Thoracic aorta (tissue), 2 donors: ENCODE measurements around the gene TMEM141. TPM values are rescaled to one million over a fixed set of nuclear protein-coding genes. Genes with fewer than 3 reads are reported as not detected.

ENCODE experiments used
- ATAC-seq: fragments of 150-250 bp; one replicate; pipeline ENCODE4 v1.8.0; 2017; ENCODE audit warnings: low read depth; ENCODE audit not compliant: insufficient number of reproducible peaks, low FRiP score
- DNase-seq: peaks from one replicate; pipeline ENCODE4 v3.0.0-alpha.2; 2020; ENCODE audit warnings: low spot score
- H3K27ac ChIP-seq, 2 donors: fragments of 200-600 bp; sonication (generic); 1 replicate in 1 of 2; 2 replicates in 1 of 2; pipeline ENCODE4 v1.5.1; 2016; ENCODE audit warnings: mild to moderate bottlenecking in 2 of 2, moderate library complexity in 2 of 2
- H3K27me3 ChIP-seq: fragments of 200-600 bp; sonication (generic); replicated peaks from 2 replicates; pipeline ENCODE4 v1.6.0; 2016; ENCODE audit warnings: mild to moderate bottlenecking; ENCODE audit not compliant: insufficient read depth
- H3K36me3 ChIP-seq: fragments of 200-600 bp; sonication (generic); one replicate; pipeline ENCODE4 v1.5.1; 2016
- H3K4me1 ChIP-seq, 2 donors: fragments of 200-600 bp; sonication (generic); 1 replicate in 1 of 2; 2 replicates in 1 of 2; pipeline versions ENCODE4 v1.5.1 to v1.6.0; 2016; ENCODE audit warnings: low read depth in 2 of 2, mild to moderate bottlenecking in 1 of 2; ENCODE audit not compliant: control insufficient read depth in 1 of 2
- H3K4me3 ChIP-seq: fragments of 200-600 bp; sonication (generic); 2 replicates; pipeline ENCODE4 v1.5.1; 2016; ENCODE audit warnings: mild to moderate bottlenecking
- H3K9me3 ChIP-seq: fragments of 200-600 bp; sonication (generic); 2 replicates; pipeline ENCODE4 v1.5.1; 2016
- total RNA-seq, 2 donors: library from RNA; depleted of rRNA; stranded (reverse); fragments of >200 nt; gene quantifications; one replicate each; pipeline versions ENCODE4 v1.1.0 to v1.2.3, GENCODE V29; 2016
- TF ChIP-seq, protein P1 (sequence below): fragments of 200-600 bp; sonication (generic); IDR thresholded peaks from one replicate; pipeline ENCODE4 v1.5.1; 2019; ENCODE audit warnings: antibody characterized with exemption

TMEM141 gene
- total RNA-seq, 2 donors from 2014 or later: 12.8 to 37.8 TPM

DNA sequence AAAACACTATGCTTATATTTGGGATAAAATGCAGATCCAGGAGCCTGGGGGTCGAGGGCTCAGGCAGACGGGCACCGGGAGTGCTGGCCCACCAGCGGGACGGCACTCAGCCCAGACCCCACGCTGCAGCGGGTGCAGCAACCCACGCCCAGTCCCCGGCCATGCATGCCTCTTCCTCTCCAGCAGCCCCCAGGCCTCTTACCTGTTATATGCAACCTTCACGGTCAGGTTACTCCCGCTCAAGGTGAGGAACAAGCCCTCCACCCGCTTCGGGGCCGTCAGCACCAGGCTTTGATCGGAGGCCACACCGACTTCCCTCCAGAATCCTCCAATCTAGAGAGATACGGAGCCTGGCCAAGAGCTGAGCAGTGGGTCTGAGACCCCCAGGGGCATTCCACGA lies 34.3 kb upstream of the TMEM141 start:
- H3K4me1 ChIP-seq: no peaks in the 10 kb centered on the region
- TF ChIP-seq, protein P1, sequence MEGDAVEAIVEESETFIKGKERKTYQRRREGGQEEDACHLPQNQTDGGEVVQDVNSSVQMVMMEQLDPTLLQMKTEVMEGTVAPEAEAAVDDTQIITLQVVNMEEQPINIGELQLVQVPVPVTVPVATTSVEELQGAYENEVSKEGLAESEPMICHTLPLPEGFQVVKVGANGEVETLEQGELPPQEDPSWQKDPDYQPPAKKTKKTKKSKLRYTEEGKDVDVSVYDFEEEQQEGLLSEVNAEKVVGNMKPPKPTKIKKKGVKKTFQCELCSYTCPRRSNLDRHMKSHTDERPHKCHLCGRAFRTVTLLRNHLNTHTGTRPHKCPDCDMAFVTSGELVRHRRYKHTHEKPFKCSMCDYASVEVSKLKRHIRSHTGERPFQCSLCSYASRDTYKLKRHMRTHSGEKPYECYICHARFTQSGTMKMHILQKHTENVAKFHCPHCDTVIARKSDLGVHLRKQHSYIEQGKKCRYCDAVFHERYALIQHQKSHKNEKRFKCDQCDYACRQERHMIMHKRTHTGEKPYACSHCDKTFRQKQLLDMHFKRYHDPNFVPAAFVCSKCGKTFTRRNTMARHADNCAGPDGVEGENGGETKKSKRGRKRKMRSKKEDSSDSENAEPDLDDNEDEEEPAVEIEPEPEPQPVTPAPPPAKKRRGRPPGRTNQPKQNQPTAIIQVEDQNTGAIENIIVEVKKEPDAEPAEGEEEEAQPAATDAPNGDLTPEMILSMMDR: no peak
- H3K9me3 ChIP-seq: peaks cover 9% of the 10 kb centered on the region
- H3K4me3 ChIP-seq: no peak overlapping the region
- no peak for ATAC-seq
- no peaks in the 10 kb centered on the region for H3K27me3 ChIP-seq
- no peak for DNase-seq
- H3K27ac ChIP-seq: no peak overlapping the region
- no peaks in the 10 kb centered on the region for H3K36me3 ChIP-seq

DNA sequence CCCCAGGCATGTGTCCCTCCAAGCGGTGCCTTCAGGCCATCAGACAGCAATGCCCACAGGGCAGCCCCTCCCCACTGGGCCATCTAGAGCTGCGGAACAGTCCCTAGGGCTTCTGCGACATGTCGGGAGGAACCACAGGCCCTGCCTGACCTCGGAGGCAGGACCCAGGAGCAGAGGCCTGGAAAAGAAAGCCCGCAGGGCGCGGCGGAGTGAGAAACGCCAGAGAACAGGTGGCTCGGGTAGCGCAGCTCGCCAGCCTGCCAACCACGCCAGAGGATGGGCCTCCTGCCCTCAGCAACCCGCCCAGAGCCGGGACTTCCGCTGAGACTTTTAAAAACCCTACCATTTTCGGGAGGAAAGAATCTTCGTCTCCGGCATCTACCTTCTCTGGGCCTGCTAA lies 33.8 kb upstream of the TMEM141 start:
- DNase-seq (no peak), ATAC-seq (no peak)
- Histone ChIP-seq H3K27me3 (no peaks in the 10 kb centered on the region), H3K9me3 (peaks cover 6% of the 10 kb centered on the region), H3K36me3 (no peaks in the 10 kb centered on the region), H3K4me3 (no peak overlapping the region), H3K27ac (no peak overlapping the region), H3K4me1 (no peaks in the 10 kb centered on the region)
- TF ChIP-seq, protein P1: no peak

DNA sequence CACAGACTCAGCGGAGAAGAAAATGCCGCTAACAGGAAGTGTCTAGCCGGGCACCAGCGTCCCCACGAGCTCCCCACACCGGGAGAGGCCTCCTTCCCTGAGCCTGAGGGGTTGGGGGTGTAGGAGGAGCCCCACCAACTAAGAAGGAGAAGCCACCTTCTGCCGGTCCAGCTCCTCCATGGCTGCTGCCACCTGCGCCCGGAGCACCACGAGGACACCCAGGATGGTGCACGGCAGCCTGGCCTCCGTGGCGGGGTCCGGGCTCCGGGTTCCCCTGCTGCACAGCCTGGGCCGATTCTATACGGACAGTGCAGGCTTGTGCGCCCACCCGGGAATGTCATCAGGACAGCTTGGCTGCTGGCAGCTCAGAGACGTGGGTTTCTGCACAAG lies 33.4 kb upstream of the TMEM141 start:
- Histone ChIP-seq H3K4me3 (no peak overlapping the region), H3K27me3 (no peaks in the 10 kb centered on the region), H3K4me1 (no peaks in the 10 kb centered on the region)

DNA sequence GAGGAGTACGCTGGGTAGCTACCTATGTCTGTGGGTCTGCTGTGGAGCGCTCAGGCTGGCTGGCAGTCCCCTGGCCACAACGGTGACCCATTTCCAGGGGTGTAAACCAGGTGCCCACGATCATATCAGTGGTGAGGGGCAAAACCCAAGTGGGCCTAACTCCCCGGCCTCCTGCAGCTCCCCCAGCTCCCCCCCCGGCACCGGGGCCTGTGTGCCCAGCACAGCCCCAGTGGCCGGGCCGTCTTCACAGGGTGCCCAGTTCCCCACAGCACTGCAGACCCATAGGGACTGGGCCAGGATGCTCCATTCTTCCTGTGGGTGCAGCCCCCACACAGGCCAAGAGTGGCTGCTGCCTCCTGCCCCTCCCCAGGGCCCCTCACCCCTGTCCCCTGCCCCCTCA lies 32.1 kb upstream of the TMEM141 start:
- H3K27me3 ChIP-seq: no peaks in the 10 kb centered on the region
- TF ChIP-seq, protein P1: no peak

More for the DNA sequence above, 33.4 kb upstream of the TMEM141 start:
- TF ChIP-seq, protein P1: no peak
- Histone ChIP-seq H3K36me3 (no peaks in the 10 kb centered on the region), H3K27ac (no peak overlapping the region), H3K9me3 (peaks cover 2% of the 10 kb centered on the region)
- DNase-seq: no peak
- ATAC-seq: no peak

DNA sequence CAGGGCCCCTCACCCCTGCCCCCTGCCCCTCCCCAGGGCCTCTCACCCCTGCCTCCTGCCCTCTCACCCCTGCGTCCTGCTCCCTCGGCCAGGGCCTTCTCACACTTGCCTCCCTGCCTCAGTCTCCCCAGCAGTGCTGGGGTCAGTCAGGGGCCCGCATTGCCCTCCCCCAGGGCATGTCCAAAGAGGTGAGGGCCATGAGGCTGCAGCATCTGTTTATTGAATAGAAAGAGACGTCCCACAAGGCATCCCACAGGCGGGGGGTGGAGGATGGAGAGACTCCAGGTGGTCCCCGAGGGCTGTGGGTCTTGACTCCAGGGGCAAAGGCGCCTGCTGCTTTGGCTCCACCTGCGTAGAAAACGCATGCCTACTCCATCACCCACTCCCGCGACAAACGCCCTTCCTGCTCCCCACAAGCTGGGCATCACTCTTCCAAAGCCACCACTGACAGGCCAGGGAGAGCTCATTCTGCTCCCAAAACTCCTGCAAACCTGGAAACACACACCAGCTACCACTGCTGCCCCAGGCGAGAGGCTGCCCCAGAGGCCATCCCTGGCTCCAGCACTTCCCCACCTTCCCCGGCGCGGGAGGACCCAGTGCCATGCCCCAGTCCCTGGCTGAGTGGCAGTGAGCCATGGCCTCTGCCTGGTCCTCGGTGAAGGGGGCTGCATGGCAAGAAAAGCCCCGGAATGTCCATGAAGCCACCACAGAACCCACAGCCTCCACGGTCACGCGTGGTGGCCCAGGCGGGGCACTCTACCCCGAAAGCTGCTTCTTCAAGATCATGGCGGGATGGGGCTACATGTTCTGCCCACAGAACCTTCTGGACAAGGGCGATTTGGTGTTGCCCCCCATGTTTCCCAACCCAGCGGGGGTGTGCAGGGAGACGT lies 31.5 kb upstream of the TMEM141 start:
- Histone ChIP-seq H3K36me3 (no peaks in the 10 kb centered on the region), H3K27me3 (no peaks in the 10 kb centered on the region), H3K4me3 (no peak overlapping the region)

More for the DNA sequence above, 32.1 kb upstream of the TMEM141 start:
- Histone ChIP-seq H3K36me3 (no peaks in the 10 kb centered on the region), H3K27ac (no peak overlapping the region), H3K4me1 (no peaks in the 10 kb centered on the region), H3K9me3 (no peaks in the 10 kb centered on the region), H3K4me3 (no peak overlapping the region)
- no peak for DNase-seq
- ATAC-seq: no peak

More for the DNA sequence above, 31.5 kb upstream of the TMEM141 start:
- Histone ChIP-seq H3K9me3 (no peaks in the 10 kb centered on the region), H3K27ac (no peak overlapping the region), H3K4me1 (no peaks in the 10 kb centered on the region)
- TF ChIP-seq, protein P1: no peak
- DNase-seq: no peak
- no peak for ATAC-seq
